Measurements from ENCODE around the gene RBP3.

DNA sequence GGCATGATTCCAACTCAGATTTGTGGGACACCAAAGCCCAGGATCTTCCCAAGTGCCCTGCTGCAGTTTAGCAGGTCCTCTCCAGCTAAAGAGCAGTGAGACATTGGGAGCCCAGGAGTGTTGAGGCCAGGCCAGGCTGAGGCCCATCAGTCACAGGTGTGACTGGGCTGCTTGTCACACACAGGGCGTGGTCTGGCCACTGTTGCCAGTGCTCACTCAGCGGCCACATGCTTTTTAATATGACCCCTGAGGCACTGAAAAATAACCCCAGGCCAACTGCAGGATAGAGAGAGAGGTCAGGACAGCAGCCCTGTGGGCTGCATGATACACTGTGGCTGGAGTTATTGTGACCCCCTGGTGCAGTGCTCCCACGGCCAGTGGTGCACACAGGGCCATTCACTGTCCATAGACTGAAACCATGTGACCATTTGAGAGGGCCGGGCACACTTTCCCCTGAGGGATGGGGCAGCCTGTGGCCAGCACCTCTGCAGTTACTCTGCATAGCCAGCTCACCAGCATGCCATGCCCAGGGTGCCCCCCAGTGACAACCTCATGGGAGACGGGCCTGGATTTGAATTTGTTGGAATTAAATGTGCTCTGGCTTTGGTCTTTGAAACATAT, 21.7 kb upstream of the RBP3 start:
- no peak for TF ChIP-seq CTCF (IDR thresholded peaks at IDR 0.05; ENCODE audit: low read length)
- TF ChIP-seq EZH2phosphoT487 (IDR thresholded peaks at IDR 0.05; ENCODE audit: low read length), result no peak
- no peak for TF ChIP-seq EZH2 (optimal IDR thresholded peaks at IDR 0.05; ENCODE audit: low read depth, low read length)
